Astrocyte (in vitro differentiated cells and primary cell): ENCODE results near the gene KCTD13.

Experiments used
- EZH2 ChIP-seq: IDR thresholded peaks from 2 replicates; pipeline ENCODE4 v1.6.1; 2012; ENCODE audit warnings: mild to moderate bottlenecking, low read length, inconsistent platforms; ENCODE audit not compliant: insufficient read depth
- TF ChIP-seq, protein P1 (sequence below): IDR thresholded peaks from 2 replicates; pipeline ENCODE4 v1.5.1; 2011; ENCODE audit warnings: low read depth, mild to moderate bottlenecking, inconsistent platforms, low read length, moderate library complexity; ENCODE audit not compliant: insufficient read depth

DNA sequence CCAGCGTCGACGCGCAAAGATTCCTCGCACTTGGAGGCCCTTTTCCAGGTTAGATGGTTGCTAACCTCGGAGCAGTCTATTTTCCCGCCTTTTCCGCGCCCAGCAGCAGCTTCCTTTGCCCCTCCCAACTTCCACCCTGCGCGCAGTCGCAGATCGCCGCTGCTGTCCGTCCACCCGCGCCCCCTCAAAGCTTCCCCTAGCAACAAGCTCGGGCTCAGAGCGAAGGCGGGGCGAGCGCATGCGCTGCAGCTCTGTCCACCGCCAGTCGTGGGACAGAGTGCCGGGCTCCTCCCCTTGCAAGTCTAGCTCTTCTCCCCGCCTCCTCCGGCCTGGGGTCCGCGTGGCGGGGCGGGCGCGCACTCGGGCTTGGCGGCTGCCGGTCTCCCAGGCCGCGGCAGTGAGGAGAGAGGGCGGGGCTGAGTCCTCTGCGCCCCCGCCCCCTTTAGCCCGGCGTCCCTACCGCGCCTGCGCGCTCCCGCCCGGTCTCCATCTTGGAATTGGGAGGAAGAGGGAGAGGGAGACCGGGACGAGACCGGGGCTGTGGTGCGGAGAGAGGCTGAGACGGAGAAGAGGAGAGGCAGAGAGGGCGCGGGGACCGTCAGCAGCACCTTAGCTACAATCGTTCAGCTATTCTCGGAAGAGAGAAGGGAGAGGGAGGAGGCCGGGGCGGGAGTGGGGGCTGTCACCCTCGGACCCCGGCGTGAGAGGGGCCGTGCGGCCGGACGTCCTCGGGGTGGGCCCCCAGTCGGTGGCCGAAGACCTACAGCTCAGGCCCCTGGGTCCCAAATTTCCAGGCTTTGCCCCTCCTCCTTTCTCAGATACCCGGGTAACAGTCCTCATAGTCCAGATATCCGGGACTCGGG, 47.6 kb upstream of the KCTD13 start, which contains the start of gene TAOK2:
- TF ChIP-seq, protein P1, sequence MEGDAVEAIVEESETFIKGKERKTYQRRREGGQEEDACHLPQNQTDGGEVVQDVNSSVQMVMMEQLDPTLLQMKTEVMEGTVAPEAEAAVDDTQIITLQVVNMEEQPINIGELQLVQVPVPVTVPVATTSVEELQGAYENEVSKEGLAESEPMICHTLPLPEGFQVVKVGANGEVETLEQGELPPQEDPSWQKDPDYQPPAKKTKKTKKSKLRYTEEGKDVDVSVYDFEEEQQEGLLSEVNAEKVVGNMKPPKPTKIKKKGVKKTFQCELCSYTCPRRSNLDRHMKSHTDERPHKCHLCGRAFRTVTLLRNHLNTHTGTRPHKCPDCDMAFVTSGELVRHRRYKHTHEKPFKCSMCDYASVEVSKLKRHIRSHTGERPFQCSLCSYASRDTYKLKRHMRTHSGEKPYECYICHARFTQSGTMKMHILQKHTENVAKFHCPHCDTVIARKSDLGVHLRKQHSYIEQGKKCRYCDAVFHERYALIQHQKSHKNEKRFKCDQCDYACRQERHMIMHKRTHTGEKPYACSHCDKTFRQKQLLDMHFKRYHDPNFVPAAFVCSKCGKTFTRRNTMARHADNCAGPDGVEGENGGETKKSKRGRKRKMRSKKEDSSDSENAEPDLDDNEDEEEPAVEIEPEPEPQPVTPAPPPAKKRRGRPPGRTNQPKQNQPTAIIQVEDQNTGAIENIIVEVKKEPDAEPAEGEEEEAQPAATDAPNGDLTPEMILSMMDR, result no peak
- TF ChIP-seq EZH2, result no peak
